SJSA1 (cell line): Measurements from ENCODE around the gene RAB11FIP5. TPM values are rescaled to one million over a fixed set of nuclear protein-coding genes. Genes with fewer than 3 reads are reported as not detected.
"Not testable (repeated sequence)": the region's sequence is repeated elsewhere in the genome, so short reads cannot be mapped to it uniquely, and the experiment has no call there.

Experiments
- DNase-seq, 2 experiments: peaks; one replicate each; pipeline ENCODE4 v3.0.0-alpha.2; 2015 to 2020; ENCODE audit warnings: low spot score in 2 of 2, low read depth in 1 of 2
- H3K27ac ChIP-seq: fragments of 250-450 bp; sonication (Bioruptor Pico); 2 replicates; pipeline ENCODE4 v1.5.1; 2020; ENCODE audit warnings: mild to moderate bottlenecking, moderate library complexity
- H3K27me3 ChIP-seq: fragments of 250-450 bp; sonication (Bioruptor Pico); replicated peaks from 2 replicates; pipeline ENCODE4 v1.5.1; 2020; ENCODE audit warnings: mild to moderate bottlenecking, moderate library complexity
- H3K36me3 ChIP-seq: fragments of 250-450 bp; sonication (Bioruptor Pico); 2 replicates; pipeline ENCODE4 v1.5.1; 2020; ENCODE audit warnings: mild to moderate bottlenecking
- H3K4me1 ChIP-seq: fragments of 250-450 bp; sonication (Bioruptor Pico); replicated peaks from 2 replicates; pipeline ENCODE4 v1.6.1; 2021; ENCODE audit warnings: mild to moderate bottlenecking
- H3K4me3 ChIP-seq: fragments of 250-450 bp; sonication (Bioruptor Pico); 2 replicates; pipeline ENCODE4 v1.5.1; 2020; ENCODE audit warnings: mild to moderate bottlenecking
- H3K9me3 ChIP-seq: fragments of 250-450 bp; sonication (Bioruptor Pico); replicated peaks from 2 replicates; pipeline ENCODE4 v1.5.1; 2020; ENCODE audit warnings: mild to moderate bottlenecking
- total RNA-seq: library from RNA; depleted of rRNA; stranded (reverse); fragments of >200 nt; shearing (Covaris generic); gene quantifications from 2 replicates; pipeline ENCODE4 v1.2.3, GENCODE V29; 2014

RAB11FIP5 gene
- total RNA-seq, 1 experiment from 2014 or later: 23.0 TPM

DNA sequence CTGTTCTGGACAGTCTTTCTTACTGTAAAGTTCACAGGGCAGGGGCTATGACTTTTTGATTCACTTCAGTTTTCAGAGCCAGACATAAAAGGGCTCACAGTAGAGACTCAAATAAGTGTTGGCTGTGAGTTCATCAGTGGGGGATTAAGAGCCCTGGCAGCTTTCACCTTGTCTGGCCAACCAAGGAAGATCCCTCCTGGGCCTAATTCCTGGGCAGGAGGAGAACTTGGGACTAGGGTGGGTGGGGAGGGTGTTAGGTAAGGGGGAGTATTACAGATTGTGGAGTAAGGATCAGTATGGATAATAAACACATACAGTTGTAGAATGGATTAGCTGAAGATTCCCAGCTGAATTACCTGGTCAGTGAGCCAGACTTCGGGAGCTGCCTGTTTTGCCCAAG lies 40.3 kb downstream of the RAB11FIP5 start:
- Histone ChIP-seq H3K9me3 (no peaks in the 10 kb centered on the region), H3K36me3 (peaks cover 3% of the 10 kb centered on the region; the same call in 1 of the 2 replicates), H3K27ac (no peak overlapping the region), H3K27me3 (no peaks in the 10 kb centered on the region), H3K4me3 (no peak overlapping the region; the same call in 1 of the 2 replicates), H3K4me1 (peaks cover 16% of the 10 kb centered on the region)
- no peak for DNase-seq

DNA sequence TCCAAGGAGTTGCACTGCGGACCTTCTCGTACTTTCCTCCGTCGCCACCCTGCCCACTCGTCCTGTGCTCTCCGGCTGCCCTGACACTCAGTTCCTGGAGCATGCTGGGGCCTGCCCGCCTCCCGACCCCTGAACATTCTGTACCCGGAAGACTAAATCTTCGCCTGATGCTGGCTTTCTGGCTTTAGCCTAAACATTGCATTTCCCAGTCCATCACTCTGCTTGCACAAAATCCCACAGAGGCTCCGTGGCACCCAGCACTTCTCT lies 40.7 kb downstream of the RAB11FIP5 start:
- H3K4me3 ChIP-seq: peak overlapping the region; percentile 73
- peaks cover 3% of the 10 kb centered on the region; the same call in 1 of the 2 replicates for H3K36me3 ChIP-seq
- H3K27ac ChIP-seq: 0 out of 2 replicates have a peak overlapping the region, but pooled peaks have one; percentile 65
- no peak for DNase-seq
- H3K4me1 ChIP-seq: peaks cover 16% of the 10 kb centered on the region
- H3K27me3 ChIP-seq: no peaks in the 10 kb centered on the region
- no peaks in the 10 kb centered on the region for H3K9me3 ChIP-seq

DNA sequence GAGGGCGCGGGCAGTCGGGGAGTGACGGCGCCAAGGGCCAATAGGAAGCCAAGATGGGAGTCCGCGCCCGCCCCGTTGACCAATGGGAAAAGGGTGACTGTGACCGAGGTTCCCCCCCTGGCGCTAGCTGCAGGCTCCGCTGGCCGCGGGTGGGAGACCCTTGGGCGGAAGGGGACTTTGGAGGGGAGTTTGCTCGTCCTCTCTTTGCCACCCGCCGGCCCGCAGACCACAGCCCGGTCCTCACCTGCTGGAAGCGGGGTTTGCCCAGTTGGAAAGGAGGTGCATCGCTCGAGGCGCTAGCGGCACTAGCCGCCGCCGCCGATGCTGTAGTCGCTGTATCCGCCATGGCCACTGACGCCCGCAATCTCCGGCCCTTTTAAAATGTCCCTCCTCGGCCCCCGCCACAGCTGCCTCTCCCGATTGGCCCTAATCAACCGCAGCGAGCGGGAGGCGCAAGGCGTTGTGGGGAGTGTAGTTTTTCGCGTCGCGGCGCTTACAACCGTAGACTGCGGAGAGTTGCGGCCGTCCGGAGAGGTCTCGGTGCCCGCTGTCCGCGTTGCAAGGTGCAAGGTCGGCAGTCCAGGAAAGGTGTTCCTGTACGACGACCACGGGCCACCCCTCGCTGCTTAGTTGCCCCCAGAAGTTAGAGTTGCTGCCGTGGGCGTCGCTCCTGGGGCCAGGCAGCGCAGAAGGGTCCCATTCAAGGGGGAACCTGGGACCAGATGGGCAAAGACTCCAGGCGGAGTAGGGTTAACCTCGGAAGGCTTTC lies 41.2 kb downstream of the RAB11FIP5 start, which contains the start of gene SFXN5:
Gene SFXN5, minus strand, starts transcription at position 353 of the 769 bp plus-strand sequence. Its CDS starts 7 bp downstream, at position 346.
- peak; percentile 97 to 100 for DNase-seq
- Histone ChIP-seq H3K36me3 (peaks cover 3% of the 10 kb centered on the region; the same call in 1 of the 2 replicates), H3K27ac (peak within 1 kb of the TSS; percentile 65), H3K4me3 (peak within 1 kb of the TSS; percentile 73), H3K4me1 (peaks cover 16% of the 10 kb centered on the region), H3K9me3 (no peaks in the 10 kb centered on the region), H3K27me3 (no peaks in the 10 kb centered on the region)

DNA sequence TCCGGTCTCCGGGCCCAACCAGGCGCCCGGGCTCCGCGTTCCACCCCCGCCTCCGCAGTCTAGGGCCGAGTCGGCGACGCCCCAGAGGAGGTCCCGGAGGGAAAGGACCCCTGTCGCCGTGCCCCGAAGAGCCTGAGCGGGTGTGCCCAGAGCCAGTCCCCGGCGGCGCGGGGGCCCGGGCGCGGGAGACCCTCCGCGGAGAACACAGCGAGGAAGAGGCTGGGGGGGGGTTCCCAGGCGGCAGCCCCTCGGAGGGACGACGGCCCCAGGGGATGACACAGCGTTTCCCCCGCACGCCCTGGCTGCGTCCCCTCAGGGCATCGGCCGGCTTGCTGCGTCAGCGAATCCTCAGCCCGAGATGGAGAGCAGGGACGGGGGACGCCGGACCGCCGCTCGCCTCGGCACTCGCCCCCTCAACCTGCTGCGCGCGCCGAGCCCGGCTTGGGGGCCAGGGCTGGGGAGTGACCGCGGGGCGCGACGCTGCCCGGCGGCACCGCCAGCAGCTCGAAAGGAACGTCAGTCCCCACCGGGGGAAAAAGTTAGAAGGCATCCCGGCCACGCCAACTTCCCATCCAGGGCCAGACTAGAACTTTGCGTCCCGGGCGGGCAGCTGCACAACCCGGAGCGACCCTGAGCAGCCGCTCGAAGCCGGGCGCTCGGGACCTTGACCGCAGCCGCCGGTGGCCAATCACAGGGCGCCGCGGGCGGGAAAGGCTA lies 41.9 kb downstream of the RAB11FIP5 start:
- no peaks in the 10 kb centered on the region for H3K9me3 ChIP-seq
- H3K27me3 ChIP-seq: no peaks in the 10 kb centered on the region
- H3K27ac ChIP-seq: peak overlapping the region; percentile 65
- peak overlapping the region; percentile 73 for H3K4me3 ChIP-seq
- DNase-seq: no peak
- H3K36me3 ChIP-seq: peaks cover 7% of the 10 kb centered on the region; the same call in 1 of the 2 replicates
- peaks cover 16% of the 10 kb centered on the region for H3K4me1 ChIP-seq

DNA sequence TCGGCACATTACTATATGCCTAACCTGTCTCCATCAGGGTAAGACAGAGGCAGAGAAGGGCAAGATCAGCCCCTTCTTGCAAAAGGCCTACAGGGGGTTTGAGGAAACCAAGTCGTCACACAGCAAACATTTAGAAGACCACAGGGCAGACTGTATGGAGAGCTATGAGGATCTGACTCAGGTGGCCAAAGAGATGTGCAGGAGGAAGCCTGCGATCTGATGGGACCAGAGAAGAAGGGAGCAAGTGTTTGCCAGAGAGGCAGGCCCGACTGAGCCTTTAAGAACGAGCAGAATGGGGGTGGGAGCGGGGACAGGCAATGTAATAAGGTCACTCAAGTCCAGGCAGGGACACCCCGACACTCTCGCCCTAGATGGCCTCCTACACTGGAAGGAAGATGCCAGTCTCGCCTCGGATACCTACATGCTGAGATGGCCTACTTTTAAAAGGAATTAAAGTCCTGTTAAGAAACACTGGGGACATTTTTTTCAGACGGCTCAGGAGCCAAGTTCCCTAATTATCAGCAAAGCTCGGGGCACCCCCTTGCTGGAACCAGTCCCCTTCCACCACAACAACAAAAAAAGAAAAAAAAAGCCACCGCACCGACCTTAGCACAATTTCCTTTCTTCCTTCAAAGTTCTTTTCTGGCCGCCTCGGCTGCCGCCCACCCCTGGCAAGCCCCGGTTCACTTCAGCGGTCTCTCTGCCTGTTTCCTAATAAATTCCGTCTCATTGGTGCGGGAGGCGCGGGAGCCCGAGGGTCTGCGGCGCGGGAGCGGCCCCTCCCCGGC lies 42.7 kb downstream of the RAB11FIP5 start:
- no peaks in the 10 kb centered on the region for H3K27me3 ChIP-seq
- peaks cover 23% of the 10 kb centered on the region for H3K4me1 ChIP-seq
- no peaks in the 10 kb centered on the region for H3K9me3 ChIP-seq
- DNase-seq: peak in 1 of 2 experiments; percentile 18
- H3K4me3 ChIP-seq: peak overlapping the region; percentile 73
- peak overlapping the region; percentile 65 for H3K27ac ChIP-seq
- H3K36me3 ChIP-seq: peaks cover 13% of the 10 kb centered on the region; the same call in 1 of the 2 replicates

DNA sequence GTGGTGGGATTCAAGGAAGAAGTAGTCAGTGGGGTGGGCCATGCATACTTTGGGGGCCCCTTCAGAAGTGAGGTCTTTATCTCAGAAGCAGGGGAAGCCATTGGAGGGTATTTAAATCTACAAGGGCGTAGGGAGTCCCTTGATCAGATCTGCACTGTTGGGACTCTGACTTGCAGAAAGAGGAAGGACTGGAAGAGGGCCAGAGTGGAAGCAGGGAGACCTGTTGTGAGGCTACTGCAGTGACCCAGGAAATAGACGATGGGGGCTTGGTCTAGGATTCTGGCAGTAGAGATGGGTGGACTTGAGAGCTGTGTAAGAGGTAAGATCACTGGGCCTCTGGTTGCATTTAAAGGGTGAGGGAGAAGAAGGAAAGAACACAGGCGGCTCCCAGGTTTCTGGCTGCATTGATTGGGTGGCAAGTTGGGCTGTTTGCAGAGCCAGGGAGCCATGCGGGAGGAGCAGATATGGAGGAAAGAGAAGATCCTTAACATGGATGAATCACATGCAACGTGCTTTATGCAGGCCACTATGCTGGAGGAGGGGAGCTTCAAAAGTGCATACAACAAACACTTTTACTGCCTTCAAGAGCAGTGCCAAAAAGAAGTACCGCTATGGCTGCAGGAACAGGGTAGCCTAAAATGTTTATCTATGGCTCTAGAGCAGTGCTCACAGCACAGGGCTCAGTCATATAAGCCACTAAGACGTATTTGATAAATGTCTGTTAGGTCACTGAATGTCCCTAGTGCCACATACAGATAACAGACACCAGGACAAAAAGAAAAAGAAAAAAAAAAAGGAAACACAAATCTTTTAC lies 43.5 kb downstream of the RAB11FIP5 start:
- no peaks in the 10 kb centered on the region for H3K9me3 ChIP-seq
- no peak overlapping the region; the same call in 1 of the 2 replicates for H3K4me3 ChIP-seq
- no peak for DNase-seq
- peaks cover 16% of the 10 kb centered on the region; the same call in 1 of the 2 replicates for H3K36me3 ChIP-seq
- H3K4me1 ChIP-seq: peaks cover 29% of the 10 kb centered on the region
- no peaks in the 10 kb centered on the region for H3K27me3 ChIP-seq
- H3K27ac ChIP-seq: no peak overlapping the region

DNA sequence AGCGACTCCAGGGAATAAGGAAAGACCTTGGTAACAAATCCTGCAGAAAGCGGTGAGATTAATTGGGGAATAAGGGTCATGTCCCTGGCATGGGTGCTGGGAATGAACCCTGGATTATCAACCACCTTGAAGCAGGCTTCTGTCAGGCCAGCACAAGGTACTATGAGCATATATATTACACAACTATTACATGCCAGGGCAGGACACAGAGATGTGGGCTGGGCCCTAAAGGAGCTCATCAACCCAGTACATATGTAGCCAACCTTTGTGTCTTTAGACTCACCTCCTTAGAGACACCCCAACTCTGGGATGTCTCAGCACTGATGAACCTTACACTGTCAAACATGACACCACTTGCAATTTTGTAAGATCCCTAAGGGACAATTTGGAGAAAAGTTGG lies 44.6 kb downstream of the RAB11FIP5 start:
- Histone ChIP-seq H3K36me3 (peaks cover 16% of the 10 kb centered on the region; the same call in 1 of the 2 replicates), H3K4me3 (no peak overlapping the region), H3K27me3 (no peaks in the 10 kb centered on the region), H3K9me3 (no peaks in the 10 kb centered on the region), H3K4me1 (peaks cover 40% of the 10 kb centered on the region), H3K27ac (no peak overlapping the region)
- DNase-seq: no peak

DNA sequence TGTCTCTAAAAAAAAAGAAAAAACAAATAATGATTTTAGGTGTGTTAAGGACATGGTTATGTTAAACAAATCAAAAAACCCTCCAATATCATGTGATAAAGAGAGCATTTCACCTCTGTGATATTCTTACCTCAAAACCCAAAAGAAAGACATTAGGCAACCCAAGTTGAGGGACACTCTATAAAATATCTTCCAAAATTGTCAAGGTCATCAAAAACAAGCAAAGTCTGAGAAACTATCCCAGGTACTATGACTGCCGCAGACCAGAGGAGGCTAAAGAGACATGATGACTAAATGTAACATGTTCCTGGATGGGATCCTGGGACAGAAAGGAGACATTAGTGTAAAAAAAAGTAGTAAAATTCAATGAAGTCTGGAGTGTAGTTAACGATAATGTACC lies 45.7 kb downstream of the RAB11FIP5 start:
- H3K9me3 ChIP-seq: no peaks in the 10 kb centered on the region
- no peak overlapping the region for H3K4me3 ChIP-seq
- peaks cover 16% of the 10 kb centered on the region; the same call in 1 of the 2 replicates for H3K36me3 ChIP-seq
- no peak overlapping the region for H3K27ac ChIP-seq
- DNase-seq: no peak
- H3K27me3 ChIP-seq: no peaks in the 10 kb centered on the region
- peaks cover 39% of the 10 kb centered on the region for H3K4me1 ChIP-seq

DNA sequence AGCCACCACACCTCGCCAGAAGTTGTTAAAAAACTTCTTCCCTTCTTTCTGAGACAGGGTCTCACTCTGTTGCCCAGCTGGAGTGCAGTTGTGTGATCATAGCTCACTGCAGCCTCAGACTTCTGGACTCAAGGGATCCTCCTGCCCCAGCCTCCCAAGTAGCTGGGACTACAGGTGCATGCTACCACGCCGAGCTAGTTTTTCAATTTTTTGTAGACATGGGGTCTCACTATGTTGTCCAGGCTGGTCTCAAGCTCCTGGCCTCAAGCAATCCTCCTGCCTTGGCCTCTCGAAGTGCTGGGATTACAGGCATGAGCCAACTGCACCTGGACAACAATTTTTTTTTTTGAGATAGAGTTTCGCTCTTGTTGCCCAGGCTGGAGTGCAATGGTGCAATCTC lies 47.7 kb downstream of the RAB11FIP5 start:
- peaks cover 13% of the 10 kb centered on the region; the same call in 1 of the 2 replicates for H3K36me3 ChIP-seq
- not testable (repeated sequence) for H3K27ac ChIP-seq, DNase-seq, H3K4me3 ChIP-seq, H3K27me3 ChIP-seq, H3K9me3 ChIP-seq
- H3K4me1 ChIP-seq: peaks cover 35% of the 10 kb centered on the region

DNA sequence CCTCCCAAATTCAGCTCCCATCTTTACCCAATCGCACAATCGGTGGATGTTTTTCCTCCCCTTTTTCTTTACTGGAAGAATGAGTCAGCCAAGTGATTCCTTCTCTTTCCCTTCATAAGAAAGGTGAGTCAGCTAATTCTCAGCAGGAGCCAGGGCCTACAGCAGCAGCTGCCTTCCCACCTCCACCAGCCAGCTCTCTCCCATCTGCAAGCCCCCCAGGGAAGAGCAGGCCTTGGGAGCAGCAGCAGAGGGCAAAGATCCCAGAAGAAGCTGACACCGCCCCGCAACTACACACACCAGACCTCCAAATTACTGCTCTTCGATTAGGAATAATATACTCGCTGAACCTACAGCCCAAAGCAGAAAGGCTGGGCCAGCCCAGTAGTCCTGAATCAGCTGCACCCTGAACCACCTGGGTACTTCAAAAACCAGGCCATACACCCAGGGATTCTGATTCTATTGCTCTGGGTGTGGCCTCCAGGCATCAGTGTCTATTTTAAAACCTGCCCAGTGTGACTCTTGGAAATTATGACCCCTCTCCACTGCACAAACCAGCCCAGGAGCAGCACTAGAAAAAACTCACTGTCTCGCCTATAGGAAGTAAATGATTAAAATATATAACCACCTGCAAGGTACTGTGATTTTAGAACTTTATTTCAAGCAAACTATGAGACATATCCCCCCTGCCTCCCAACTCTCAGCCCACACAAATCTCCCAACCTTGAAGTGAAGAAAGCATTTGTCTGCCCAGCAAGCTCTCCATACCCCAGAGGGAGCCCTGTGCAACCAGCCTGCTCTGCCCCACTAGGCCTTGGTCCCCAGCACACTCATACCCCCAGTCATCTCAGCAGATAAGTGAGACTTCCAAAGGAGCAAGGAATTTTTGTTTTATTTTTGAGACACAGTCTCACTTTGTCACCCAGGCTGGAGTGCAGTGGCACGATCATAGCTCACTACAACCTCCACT lies 48.6 kb downstream of the RAB11FIP5 start:
- no peaks in the 10 kb centered on the region for H3K9me3 ChIP-seq
- H3K27me3 ChIP-seq: no peaks in the 10 kb centered on the region
- peak in 1 of 2 experiments; percentile 69 for DNase-seq
- H3K27ac ChIP-seq: peak overlapping the region; percentile 50
- peaks cover 13% of the 10 kb centered on the region; the same call in 1 of the 2 replicates for H3K36me3 ChIP-seq
- peaks cover 27% of the 10 kb centered on the region for H3K4me1 ChIP-seq
- no peak overlapping the region for H3K4me3 ChIP-seq

DNA sequence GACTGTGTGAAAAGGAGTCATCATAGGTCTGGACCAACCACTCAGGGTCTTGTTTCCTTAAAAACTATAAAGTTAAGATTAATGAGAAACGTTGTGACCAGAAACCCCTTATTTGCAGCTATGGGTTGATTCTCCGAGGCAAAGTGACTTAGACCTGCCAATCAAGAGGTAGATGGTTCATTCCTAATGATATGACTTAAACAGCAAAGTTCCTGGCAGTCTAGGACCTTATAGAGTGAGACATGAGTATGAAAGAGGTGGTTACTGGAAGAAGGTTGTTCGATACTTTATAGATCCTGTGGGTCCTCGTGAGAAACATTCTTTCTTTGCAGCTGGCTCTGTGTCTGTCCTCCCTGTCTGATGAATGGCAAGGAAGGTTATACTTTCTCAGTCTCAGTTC lies 49.3 kb downstream of the RAB11FIP5 start:
- Histone ChIP-seq H3K9me3 (no peaks in the 10 kb centered on the region), H3K27ac (peak overlapping the region; percentile 50), H3K4me1 (peaks cover 25% of the 10 kb centered on the region), H3K4me3 (no peak overlapping the region), H3K27me3 (no peaks in the 10 kb centered on the region), H3K36me3 (peaks cover 13% of the 10 kb centered on the region; the same call in 1 of the 2 replicates)
- no peak for DNase-seq

DNA sequence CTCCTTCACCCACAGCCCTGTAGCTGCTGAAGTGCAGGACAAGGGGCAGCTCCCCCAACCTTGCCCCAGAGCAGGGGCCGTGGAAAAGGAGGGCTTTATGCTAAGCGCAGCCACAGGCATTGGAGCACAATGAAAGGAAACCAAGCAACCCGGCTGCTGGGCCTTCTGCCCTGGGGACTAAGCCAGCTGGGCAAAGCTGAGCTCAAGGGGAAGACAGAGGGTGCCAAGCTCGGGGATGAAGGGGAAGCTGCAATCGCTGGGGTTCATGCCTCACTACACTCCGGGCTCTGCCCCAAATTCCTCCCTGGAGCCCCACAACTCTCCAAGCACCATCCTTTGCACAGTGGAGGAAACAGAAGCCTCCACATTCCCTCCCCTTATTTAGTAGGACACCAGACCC lies 53.6 kb downstream of the RAB11FIP5 start:
- Histone ChIP-seq H3K4me1 (peaks cover 11% of the 10 kb centered on the region), H3K27ac (no peak overlapping the region), H3K4me3 (no peak overlapping the region), H3K27me3 (no peaks in the 10 kb centered on the region), H3K36me3 (peaks cover 6% of the 10 kb centered on the region), H3K9me3 (no peaks in the 10 kb centered on the region)
- no peak for DNase-seq
